Astrocyte (in vitro differentiated cells and primary cell): Measurements from ENCODE around the gene DELE1.

Experiments
- CTCF ChIP-seq: IDR thresholded peaks from 2 replicates; pipeline ENCODE4 v1.5.1; 2011; ENCODE audit warnings: low read depth, mild to moderate bottlenecking, inconsistent platforms, low read length, moderate library complexity; ENCODE audit not compliant: insufficient read depth
- EZH2 ChIP-seq: IDR thresholded peaks from 2 replicates; pipeline ENCODE4 v1.6.1; 2012; ENCODE audit warnings: mild to moderate bottlenecking, low read length, inconsistent platforms; ENCODE audit not compliant: insufficient read depth

GRCh38 chr5:141947316-141947715 is 23.6 kb downstream of the DELE1 start:
- no peak for TF ChIP-seq CTCF
- TF ChIP-seq EZH2, result no peak
